ENCODE measurements around the gene RERE.

GRCh38 chr1:8641377-8641997 is 176.0 kb downstream of the RERE start:
- no peak for TF ChIP-seq CTCF (IDR thresholded peaks at IDR 0.05; ENCODE audit: low read depth, low read length, poor library complexity, severe bottlenecking)
- TF ChIP-seq EZH2phosphoT487 (IDR thresholded peaks at IDR 0.05; ENCODE audit: borderline replicate concordance, low read length), result no peak
